K562 (cell line): Measurements from ENCODE around the gene CUEDC2. TPM values are rescaled to one million over a fixed set of nuclear protein-coding genes. Genes with fewer than 3 reads are reported as not detected.

Source experiments
- HDAC3 ChIP-seq: fragments of 450-650 bp; IDR thresholded peaks from 2 replicates; pipeline ENCODE4 v1.6.1; 2018; ENCODE audit warnings: borderline replicate concordance, mild to moderate bottlenecking, moderate library complexity; ENCODE audit not compliant: partially characterized antibody
- KAT7 ChIP-seq: sonication (generic); formaldehyde crosslinking; IDR thresholded peaks from 2 replicates; pipeline ENCODE4 v1.8.0; 2022; ENCODE audit warnings: missing genetic modification reagents, mild to moderate bottlenecking, borderline replicate concordance
- ZFP30 ChIP-seq: fragments of 250-450 bp; sonication (Bioruptor Pico); IDR thresholded peaks from 2 replicates; pipeline ENCODE4 v1.8.0; 2022; ENCODE audit warnings: moderate library complexity, mild to moderate bottlenecking, inconsistent platforms, borderline replicate concordance
- ZNF12 ChIP-seq: sonication (generic); formaldehyde crosslinking; IDR thresholded peaks from 2 replicates; pipeline ENCODE4 v1.4.0; 2020; ENCODE audit warnings: mild to moderate bottlenecking, missing genetic modification reagents
- ZNF445 ChIP-seq: fragments of 250-450 bp; sonication (Bioruptor Pico); IDR thresholded peaks from 2 replicates; pipeline ENCODE4 v1.4.0; 2020; ENCODE audit warnings: low read depth, mild to moderate bottlenecking, moderate library complexity
- polyA plus RNA-seq, 8 experiments: library from polyadenylated mRNA; depleted of rRNA in 4 of 8; stranded (reverse) in 5 of 8; unstranded in 3 of 8; fragments of >200 nt; fragmentation: Nextera tagmentation in 2 of 8; fragmentation: Illumina TruSeq in 1 of 8; extraction: Ambion mirVana in 2 of 8; extraction: Trizol in 1 of 8; gene quantifications; 2 replicates each; pipeline versions ENCODE4 v1.2.1 to v1.2.3, GENCODE V29; 2011 to 2014; ENCODE audit warnings: inconsistent platforms in 1 of 8, missing spikeins in 1 of 8
- total RNA-seq, 7 experiments: library from RNA; depleted of rRNA in 6 of 7; stranded (reverse); fragments of >200 nt in 6 of 7; fragmentation: Illumina TruSeq in 2 of 7; extraction: Trizol in 2 of 7; gene quantifications; 2 replicates each; pipeline versions ENCODE4 v1.2.1 to v1.2.3, GENCODE V29; 2011 to 2021; ENCODE audit warnings: low replicate concordance in 1 of 7
- TF ChIP-seq, protein P1 (sequence below): IDR thresholded peaks from 3 replicates; pipeline ENCODE4 v1.6.1; 2011; ENCODE audit warnings: borderline replicate concordance, mild to moderate bottlenecking; ENCODE audit not compliant: insufficient read length, insufficient read depth
- TF ChIP-seq, protein P2 (sequence below), 2 experiments: fragments of 450-650 bp in 1 of 2; sonication (generic) in 1 of 2; formaldehyde crosslinking in 1 of 2; IDR thresholded peaks; 2 replicates each; pipeline versions ENCODE4 v1.7.1 to v1.9.0; 2016 to 2022; ENCODE audit warnings: inconsistent platforms in 1 of 2, mild to moderate bottlenecking in 1 of 2, missing genetic modification reagents in 1 of 2
- TF ChIP-seq, protein P3 (sequence below): fragments of 250-450 bp; sonication (Bioruptor Pico); IDR thresholded peaks from 2 replicates; pipeline ENCODE4 v1.5.0; 2020; ENCODE audit warnings: mild to moderate bottlenecking, borderline replicate concordance
- TF ChIP-seq, protein P4 (sequence below), 2 experiments: fragments of 450-650 bp; conservative IDR thresholded peaks; 2 replicates each; pipeline ENCODE4 v1.6.1; 2017; ENCODE audit warnings: mild to moderate bottlenecking in 2 of 2, moderate library complexity in 2 of 2

Gene CUEDC2
- total and polyA plus RNA-seq, 9 of the 15 experiments (the other 6 are each of a cell fraction or from before 2014, with no cell fraction given) = 8.5 to 48.9 (median 27.4) TPM

DNA sequence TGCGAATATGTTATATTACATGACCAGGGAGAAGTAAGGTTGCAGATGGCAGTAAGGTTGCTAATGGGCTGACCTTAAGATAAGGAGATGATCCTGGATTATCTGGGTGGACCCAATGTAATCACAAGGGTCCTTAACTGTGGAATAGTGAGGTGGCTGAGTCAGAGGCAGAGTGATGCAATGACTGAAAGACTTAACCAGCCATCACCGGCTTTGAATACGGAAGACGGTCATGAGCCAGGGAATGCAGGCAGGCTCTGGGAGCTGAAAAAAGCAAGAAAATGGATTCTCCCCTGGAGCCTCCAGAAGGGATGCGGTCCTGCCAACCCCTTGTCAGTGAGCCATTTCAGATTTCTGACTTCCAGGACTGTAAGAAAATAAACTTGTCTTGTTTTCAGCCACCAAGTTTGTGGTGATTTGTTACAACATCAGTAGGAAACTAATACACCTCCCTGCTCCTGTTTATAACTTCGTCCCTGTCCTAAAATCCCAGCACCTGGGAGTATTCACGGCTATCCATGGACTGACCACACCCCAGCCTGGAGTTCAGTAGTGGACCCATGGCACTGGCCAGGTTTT is 23.6 kb upstream of the CUEDC2 start (continued):
- TF ChIP-seq, protein P1, sequence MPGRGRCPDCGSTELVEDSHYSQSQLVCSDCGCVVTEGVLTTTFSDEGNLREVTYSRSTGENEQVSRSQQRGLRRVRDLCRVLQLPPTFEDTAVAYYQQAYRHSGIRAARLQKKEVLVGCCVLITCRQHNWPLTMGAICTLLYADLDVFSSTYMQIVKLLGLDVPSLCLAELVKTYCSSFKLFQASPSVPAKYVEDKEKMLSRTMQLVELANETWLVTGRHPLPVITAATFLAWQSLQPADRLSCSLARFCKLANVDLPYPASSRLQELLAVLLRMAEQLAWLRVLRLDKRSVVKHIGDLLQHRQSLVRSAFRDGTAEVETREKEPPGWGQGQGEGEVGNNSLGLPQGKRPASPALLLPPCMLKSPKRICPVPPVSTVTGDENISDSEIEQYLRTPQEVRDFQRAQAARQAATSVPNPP = no peak
- TF ChIP-seq, protein P2, sequence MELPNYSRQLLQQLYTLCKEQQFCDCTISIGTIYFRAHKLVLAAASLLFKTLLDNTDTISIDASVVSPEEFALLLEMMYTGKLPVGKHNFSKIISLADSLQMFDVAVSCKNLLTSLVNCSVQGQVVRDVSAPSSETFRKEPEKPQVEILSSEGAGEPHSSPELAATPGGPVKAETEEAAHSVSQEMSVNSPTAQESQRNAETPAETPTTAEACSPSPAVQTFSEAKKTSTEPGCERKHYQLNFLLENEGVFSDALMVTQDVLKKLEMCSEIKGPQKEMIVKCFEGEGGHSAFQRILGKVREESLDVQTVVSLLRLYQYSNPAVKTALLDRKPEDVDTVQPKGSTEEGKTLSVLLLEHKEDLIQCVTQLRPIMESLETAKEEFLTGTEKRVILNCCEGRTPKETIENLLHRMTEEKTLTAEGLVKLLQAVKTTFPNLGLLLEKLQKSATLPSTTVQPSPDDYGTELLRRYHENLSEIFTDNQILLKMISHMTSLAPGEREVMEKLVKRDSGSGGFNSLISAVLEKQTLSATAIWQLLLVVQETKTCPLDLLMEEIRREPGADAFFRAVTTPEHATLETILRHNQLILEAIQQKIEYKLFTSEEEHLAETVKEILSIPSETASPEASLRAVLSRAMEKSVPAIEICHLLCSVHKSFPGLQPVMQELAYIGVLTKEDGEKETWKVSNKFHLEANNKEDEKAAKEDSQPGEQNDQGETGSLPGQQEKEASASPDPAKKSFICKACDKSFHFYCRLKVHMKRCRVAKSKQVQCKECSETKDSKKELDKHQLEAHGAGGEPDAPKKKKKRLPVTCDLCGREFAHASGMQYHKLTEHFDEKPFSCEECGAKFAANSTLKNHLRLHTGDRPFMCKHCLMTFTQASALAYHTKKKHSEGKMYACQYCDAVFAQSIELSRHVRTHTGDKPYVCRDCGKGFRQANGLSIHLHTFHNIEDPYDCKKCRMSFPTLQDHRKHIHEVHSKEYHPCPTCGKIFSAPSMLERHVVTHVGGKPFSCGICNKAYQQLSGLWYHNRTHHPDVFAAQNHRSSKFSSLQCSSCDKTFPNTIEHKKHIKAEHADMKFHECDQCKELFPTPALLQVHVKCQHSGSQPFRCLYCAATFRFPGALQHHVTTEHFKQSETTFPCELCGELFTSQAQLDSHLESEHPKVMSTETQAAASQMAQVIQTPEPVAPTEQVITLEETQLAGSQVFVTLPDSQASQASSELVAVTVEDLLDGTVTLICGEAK (IDR thresholded peaks at IDR 0.05) = no peak
- TF ChIP-seq, protein P2 (CRISPR knock-in tag; IDR thresholded peaks at IDR 0.05) = no peak
- TF ChIP-seq ZNF445 (CRISPR knock-in tag) = no peak
- no peak for TF ChIP-seq ZNF12 (CRISPR knock-in tag)
- TF ChIP-seq, protein P3, sequence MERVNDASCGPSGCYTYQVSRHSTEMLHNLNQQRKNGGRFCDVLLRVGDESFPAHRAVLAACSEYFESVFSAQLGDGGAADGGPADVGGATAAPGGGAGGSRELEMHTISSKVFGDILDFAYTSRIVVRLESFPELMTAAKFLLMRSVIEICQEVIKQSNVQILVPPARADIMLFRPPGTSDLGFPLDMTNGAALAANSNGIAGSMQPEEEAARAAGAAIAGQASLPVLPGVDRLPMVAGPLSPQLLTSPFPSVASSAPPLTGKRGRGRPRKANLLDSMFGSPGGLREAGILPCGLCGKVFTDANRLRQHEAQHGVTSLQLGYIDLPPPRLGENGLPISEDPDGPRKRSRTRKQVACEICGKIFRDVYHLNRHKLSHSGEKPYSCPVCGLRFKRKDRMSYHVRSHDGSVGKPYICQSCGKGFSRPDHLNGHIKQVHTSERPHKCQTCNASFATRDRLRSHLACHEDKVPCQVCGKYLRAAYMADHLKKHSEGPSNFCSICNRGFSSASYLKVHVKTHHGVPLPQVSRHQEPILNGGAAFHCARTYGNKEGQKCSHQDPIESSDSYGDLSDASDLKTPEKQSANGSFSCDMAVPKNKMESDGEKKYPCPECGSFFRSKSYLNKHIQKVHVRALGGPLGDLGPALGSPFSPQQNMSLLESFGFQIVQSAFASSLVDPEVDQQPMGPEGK (CRISPR knock-in tag) = peak; percentile 20; the same call in 1 of the 2 replicates
- peak; percentile 38 for TF ChIP-seq HDAC3
- TF ChIP-seq, protein P4, sequence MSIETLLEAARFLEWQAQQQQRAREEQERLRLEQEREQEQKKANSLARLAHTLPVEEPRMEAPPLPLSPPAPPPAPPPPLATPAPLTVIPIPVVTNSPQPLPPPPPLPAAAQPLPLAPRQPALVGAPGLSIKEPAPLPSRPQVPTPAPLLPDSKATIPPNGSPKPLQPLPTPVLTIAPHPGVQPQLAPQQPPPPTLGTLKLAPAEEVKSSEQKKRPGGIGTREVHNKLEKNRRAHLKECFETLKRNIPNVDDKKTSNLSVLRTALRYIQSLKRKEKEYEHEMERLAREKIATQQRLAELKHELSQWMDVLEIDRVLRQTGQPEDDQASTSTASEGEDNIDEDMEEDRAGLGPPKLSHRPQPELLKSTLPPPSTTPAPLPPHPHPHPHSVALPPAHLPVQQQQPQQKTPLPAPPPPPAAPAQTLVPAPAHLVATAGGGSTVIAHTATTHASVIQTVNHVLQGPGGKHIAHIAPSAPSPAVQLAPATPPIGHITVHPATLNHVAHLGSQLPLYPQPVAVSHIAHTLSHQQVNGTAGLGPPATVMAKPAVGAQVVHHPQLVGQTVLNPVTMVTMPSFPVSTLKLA (conservative IDR thresholded peaks at IDR 0.05) = no peak
- no peak for TF ChIP-seq KAT7 (CRISPR knock-in tag)
- no peak for TF ChIP-seq ZFP30 (CRISPR knock-in tag)
